GM21529 (cell line): ENCODE data around the gene MET.
"Not testable (repeated sequence)": the region's sequence is repeated elsewhere in the genome, so short reads cannot be mapped to it uniquely, and the experiment has no call there.

Experiments
- ATAC-seq: cut with Tn5 transposase; IDR thresholded peaks from one replicate; pipeline ENCODE4 v1.9.1; 2021; ENCODE audit not compliant: unreplicated experiment

Gene MET

DNA sequence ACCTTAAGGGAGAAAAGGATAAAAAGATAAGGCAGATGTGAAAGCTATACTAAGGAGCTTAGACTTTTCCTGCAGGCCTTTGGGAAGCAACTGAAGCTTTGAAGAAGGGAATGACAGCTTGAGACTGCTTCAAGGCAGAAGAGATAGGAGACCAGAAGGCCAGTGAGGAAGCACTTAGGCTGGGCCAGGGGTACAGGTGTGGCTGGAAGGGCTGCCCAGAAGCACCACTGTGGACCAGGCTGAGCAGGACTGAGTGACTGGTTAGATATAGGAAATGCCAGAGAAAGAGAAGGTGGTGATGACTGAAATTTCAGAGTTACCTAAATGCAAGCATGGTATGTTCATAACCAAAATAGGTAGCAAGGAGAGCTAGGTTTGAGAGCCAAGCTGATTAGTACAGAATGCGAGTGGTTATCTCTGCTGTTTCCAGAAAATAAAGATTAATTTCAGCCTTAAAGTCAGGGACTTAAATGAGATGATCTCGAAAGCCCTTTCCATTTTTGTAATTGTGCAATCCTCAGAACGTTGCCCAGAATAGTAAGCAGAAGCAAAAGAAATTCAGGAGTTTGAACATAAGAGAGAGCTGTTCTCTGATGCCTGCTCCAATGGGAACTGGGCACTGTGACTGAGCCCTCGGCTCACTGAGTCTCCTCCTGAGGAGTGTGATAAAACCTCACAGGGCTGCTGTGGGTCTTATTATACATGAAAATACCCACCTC is 54.9 kb downstream of the MET start:
- ATAC-seq, result no peak

DNA sequence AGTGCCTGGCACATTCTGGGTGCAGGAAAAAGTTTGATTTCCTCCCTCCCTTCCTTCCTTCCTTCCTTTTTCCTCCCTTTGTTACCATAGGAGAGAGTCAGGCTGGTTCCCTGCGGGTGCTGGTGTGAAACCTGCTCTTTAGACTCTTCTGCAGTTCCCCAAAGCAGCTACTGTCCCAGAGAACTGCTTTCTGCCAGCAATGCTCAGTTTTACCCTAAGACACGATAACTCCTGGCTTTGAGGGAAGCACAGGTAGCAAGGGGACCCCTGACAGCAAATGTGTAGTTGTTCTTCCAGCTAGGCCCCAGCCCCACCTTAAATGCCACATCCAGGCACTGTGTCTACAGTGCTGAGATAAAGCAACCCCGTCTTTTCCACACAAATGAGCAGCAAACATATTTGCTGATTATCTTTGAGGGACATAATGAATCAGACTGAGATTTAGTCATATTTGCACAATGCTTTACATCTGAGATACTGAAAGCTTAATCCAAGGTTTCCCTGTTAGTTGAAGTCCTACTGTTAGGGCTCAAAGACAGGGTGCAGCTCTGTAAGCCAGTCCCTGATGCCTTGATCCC is 55.5 kb downstream of the MET start:
- no peak for ATAC-seq

DNA sequence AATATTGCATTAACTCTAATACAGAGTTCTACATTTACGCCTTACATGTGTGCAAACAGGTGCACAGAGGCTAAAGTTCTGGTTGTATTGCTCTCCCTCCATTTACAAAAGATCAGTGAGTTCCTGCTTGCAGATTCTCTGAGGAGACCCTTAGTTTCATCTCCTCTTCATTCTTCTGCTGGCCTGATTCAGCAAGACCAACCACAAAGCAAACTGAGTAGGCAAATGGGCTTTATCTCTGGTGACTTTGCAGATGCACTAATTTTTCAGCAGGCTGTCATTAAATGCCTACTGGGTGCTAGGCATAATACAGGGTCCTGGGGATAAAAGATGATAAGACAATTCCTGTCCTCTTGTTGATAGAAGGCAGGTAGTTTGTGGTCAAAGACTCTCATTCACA is 56.4 kb downstream of the MET start:
- ATAC-seq, result no peak

DNA sequence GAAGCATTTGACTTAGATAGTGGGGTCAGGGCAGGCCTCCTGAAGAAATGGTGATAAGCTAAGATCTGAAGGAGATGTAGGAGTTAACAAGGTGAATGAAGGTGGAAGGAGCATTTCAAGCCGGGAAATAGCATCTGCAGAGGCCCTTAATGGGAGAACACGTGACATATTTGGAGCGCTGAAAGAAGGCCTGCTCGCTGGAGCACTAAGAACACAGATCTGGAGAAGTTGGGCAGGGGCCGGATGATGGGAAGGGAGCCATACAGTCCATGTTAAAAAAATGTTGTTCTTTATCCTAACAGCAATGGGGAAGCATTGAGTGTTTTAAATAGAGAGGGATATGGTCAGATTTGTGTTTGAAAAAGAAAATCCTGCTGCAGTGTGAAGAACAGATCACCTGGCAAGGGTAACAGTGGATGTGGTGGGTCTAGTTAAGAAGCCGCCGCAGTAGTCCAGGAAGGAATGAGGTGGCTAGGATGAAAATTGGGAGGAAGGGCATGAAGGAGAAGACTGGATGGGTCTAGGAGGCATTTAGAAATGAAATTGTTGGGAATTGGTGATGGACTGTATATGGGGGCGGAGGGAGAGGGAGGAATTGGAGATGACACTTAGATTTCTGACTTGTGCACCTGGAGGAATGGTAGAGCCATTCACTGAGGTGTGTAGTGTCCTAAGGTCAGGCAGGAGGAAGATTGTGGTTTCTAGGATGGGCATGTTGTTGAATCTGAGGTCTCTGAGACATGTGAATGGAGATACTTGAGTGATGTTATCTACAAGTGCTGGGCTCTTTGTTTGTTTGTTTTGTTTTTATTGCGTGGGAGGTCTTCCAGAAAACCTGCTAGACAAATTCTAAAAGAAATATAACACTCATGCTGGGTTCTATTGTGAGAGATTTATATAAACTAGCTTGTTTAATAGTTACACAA is 58.4 kb downstream of the MET start:
- no peak for ATAC-seq

DNA sequence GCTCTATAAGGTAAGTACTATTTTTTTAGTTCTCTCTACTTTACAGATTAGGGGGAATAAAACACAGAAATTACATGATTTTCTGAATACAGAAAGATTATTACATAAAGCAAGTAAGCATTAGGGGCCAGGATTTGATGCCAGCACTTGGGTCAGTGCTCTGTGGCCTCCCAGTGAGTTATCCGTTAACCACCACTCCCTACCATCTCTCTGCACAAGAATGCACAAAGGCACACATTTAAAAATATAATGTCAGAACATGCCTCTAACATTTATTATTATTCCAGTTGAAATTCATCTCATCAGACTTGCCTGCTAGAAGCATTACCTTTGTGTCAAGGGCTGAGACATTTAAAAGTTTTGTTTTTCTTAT is 59.0 kb downstream of the MET start:
- ATAC-seq, result no peak

DNA sequence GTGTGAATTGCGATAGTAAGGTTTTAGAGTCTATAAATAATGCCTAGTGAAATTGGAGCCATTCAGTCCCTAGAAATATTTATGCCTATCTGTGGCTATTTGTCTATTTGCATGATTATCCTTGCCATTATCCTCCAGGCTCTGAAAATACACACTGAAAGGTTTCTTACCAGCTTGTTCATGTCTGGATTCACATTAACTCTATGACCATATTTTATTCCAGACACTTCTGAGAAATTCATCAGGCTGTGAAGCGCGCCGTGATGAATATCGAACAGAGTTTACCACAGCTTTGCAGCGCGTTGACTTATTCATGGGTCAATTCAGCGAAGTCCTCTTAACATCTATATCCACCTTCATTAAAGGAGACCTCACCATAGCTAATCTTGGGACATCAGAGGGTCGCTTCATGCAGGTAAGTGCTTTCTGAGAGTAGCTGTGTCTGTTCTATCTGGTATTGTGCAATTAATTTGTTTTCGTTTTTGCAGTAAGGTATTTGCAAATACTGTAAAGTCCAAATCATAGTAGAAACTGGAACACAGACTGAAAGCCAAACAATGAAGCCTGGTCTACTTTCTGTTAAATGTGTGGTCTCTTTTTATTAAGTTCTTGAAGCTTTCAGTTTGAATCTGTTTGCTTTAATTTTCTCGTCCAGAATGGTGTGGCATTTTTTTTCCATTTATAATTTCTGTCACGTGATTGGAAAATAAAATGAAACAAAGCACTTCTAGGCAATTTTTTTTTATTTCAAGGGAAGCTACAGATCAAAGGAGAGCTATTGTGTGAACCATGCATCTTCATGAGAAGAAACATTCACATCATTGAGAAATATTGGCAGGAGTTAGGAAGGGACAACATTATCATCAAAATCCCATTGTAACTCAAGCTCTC is 59.7 kb downstream of the MET start:
- no peak for ATAC-seq

DNA sequence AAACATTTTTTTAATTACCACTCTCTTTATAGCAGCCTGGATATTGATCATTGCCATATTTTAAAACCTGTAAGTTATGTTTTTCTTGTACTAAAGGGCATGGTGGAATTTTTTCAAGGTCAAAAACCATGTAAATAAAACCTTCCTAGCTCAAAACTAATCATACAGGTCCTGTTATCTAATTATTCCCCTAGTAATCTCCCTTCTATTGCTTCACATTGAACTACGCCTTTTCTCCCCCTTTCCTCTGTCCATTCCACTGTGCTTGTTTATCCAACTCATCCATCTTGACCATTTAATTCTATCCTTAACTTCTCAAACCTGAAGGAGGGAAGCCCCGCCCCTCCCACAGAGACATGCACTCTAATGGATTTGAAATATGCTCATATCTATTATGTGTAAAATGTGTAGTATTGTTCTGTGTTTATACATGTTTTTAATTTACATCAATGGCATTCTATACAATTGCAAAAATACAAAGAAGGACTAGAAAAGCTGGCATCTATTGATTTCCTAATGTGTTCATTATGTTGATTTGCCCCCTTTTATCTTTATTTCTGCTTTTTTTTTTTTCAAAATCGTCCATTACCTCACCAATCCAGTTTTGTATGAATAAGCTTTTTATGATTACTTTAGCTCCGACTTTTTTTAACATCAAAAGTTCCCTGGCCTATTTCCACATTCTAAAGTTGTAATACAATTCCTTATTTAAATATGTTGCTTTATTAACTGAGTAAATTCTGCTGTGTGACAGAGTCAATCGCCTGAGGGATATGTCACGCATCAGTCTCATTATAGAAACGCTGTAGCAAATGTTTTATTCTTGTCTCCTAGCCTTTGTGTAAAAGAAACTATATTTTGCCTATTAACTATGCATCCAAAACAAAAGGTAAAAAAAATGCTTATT is 61.0 kb downstream of the MET start:
- no peak for ATAC-seq

DNA sequence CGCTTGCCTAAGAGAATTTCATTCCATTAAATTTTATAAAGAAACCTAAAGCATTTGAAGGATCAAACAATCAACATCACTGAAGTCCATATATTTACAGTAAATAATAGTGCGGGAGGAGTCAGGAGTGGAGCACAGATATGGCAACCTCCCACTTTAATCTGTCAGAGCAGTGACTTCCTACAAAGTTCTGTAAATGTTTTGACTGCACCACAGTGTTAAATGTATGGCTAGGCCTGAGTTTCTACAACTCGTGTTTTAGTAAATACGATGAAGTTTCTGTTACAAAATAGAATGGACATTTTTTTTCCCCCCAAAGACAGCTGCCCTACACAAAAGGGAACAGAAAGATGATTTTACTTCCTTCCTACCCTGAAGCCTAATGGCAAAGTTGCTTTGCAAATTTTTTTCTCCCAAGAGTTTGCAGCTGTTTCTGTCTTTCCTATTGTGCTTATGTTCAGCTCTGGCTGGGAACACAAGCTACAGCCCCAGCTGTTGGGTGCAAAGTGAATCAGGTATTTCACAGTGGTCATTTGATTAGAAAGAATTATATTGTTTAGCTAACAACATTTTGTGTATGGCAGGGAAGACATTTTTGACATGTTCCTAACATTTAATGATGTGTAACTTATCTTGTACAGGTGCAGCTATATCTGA is 62.1 kb downstream of the MET start:
- ATAC-seq, result no peak

DNA sequence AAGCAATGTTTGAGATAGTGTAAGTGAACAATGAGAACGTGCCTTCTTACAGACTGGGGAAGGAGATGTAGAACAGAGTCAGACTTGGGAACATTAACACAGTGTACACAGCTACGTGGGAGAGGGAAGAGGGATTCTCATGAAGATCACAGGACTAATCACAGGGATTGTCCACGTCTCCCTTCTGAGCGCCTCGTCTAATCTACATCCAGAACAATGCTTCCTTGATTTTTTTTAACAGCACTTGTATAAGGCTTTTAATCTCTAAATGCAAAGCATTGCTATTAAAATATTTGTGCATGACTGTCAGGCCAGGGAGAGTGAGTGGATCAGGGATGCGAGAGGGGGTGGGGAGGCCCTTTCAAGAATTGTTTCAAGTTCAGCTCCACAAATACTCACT is 62.7 kb downstream of the MET start:
- ATAC-seq, result no peak

DNA sequence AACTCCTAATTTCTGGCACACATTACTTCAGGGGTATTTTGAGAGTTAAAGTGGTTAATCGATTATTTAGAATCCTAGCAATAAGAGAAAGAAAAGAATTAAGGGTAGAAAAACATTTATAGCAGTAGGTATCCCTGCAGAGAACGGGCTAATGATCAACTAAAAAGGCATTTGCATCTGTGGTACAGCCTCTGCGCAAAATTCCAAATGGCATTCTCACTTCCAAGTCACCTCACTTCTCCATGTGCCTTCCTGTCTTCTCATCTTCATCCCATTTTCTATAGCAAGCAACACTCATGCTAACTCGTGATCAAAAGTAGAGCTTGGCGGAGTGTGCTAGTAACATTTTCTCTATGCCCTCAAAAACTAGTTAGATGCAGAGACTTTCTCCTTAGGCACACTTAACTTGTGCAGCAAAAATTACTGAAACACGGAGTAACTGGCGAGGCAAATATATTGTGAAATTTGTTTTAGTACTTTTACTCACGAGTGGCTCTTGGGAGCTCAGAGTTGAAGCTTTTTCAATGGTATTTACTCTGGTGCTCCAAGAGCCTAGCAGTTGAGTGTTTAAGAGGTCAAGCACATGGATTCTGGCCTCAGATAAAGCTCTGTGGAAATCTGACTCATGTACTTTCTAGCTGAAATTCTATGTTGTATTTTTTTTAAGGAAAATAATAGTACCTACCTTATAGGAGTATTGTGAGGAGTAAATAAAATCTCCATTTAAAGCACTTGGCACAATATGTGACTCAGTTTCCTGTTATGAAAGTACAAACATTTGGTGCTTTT is 65.1 kb downstream of the MET start:
- no peak for ATAC-seq

DNA sequence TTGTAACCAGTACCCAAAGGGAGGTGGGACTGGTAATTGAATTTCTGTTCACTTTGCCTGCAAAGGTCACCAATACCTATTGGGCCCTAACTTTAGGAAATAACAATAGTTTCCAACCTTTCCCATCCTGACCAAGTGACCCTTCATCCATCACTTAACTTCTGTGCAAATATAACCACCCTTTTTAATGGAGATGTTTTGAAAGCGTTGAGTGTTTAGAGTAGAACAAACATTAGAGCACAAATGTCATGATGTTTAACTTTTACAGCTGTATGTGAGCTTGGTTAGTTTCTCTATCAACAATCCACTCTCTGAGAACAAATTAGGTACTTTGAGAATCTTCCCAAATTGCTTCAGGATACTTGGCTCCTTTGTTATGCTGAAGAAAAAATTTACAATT is 66.4 kb downstream of the MET start:
- no peak for ATAC-seq

DNA sequence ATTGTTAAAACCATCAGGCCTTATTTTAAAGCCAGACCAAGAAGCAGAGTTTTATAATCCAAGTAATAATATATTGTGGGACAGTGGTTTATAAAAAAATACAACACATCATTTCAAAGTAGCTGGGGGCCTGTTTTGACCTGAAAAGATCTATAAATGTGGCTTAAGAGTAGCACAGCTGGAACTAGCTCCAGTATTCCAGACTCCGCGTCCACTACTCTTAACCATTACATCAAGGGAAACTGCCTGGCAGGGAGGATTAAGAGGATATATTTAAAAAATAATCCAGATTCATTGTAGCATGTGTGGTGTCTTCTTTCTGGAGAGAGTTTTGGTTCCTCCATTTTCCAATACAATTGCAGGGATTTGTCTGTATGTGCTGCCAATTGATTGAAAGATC is 67.3 kb downstream of the MET start:
- ATAC-seq, result no peak

DNA sequence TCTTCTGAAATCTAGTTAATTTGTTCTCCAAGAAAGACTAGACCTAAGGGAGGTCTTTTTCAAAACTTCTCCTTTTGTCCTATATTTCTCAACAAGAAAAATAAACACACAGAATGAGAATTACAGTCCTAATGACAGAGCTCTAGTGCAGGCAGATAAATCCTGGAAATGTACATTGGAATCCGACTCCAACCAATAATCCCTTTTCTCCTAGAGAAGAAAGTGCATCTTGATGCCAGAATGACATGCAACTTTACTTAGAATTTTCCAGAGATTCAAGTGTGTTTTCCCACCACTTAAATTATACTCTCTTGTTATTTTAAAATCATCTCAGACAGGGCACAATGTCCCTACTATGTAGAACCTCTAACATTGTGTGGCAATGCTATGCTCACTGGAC is 68.2 kb downstream of the MET start:
- ATAC-seq, result no peak

DNA sequence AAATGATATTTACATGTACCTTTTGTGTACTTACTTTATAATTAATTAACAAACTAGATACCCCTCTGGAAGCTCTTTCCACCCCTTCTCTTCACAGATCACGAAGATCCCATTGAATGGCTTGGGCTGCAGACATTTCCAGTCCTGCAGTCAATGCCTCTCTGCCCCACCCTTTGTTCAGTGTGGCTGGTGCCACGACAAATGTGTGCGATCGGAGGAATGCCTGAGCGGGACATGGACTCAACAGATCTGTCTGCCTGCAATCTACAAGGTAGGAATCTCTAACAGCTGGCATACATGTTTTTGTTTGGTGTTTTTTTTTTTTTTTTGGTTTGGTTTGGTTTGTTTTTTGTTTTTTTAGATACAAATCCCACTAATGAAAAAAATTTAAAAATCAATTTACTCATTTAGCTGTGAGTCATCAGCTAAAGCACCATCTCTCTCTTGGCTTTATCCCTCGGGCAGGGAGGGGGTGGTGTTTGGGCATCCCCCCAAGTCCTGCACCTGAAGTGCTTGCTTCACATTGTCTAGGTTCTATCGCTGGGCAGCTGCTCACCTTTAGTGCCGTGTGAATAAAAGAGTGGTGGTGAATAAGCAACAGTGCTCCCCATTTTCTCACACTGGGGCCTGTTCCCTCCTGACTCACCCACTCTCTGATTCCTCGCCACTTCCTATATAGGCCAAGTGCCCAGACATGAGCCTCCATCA is 68.9 kb downstream of the MET start:
- ATAC-seq, result no peak

DNA sequence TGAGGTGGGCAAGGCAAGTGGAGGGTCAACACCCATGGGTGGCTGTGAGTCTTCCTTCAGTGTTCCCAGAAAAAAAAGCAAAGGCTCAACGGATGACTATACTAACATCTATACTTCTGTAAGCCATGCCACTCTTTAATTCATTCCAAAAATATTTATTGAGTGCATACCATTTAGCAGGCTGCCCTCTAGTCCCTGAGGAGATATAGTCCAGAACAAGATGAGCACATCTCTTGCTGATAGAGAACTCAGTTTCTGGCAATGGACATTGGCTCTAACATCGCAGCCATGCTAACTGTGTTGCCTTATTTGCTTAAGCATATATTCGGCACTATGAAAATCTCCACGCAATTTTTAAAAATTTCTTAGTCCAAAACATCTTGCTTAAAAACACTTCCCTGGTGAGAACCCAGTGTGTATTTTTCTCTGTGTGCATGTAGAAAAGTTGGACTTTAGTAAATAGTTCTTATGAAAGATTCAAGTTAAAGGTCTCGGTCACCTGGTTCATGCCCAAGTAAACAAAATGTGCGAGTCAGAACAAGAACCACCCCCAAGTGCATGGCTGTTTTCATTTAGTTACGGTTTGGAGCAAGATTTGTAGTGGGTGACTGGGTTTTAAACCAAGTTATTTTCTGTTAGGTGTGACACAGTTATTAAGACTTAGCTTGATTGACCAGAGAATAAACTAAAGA is 69.8 kb downstream of the MET start:
- ATAC-seq, result no peak

DNA sequence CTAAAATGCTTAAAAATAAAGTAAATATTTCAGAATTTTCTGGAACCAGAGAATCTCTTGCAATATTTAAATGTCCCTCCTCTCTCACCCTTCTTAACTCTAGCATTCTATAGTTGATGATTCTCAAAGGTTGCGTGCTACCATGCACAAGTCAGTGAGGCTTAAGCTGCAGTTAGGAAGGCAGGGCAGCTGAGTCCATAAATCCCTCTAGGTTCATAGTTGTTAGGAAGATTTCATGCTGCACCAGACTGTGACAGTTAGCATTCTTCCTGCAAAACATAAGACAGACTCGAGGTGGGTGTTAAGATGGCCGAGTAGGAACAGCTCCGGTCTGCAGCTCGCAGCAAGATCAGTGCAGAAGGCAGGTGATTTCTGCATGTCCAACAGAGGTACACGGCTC is 70.6 kb downstream of the MET start:
- ATAC-seq, result no peak

DNA sequence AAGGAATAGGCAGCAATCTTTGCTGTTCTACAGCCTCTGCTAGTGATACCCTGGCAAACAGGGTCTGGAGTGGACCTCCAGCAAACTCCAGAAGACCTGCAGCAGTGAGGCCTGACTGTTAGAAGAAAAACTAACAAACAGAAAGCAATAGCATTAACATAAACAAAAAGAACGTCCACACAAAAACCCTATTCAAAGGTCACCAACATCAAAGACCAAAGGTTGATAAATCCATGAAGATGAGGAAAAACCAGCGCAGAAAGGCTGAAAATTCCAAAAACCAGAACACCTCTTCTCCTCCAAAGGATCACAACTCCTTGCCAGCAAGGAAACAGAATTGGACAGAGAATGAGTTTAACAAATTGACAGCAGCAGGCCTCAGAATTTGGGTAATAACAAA is 71.8 kb downstream of the MET start:
- not testable (repeated sequence) for ATAC-seq

DNA sequence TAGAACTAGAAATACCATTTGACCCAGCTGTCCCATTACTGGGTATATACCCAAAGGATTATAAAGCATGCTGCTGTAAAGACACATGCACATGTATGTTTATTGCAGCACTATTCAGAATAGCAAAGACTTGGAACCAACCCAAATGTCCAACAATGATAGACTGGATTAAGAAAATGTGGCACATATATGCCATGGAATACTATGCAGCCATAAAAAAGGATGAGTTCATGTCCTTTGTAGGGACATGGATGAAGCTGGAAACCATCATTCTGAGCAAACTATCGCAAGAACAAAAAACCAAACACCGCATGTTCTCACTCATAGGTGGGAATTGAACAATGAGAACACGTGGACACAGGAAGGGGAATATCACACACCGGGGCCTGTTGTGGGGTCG is 74.4 kb downstream of the MET start:
- ATAC-seq, result not testable (repeated sequence)
